GM12874 (cell line): ENCODE results near the gene PPFIA3.
A peak's percentile ranks its signal among the peaks of the same experiment; 100 is the strongest.

Experiments
- CTCF ChIP-seq: IDR thresholded peaks from 2 replicates; pipeline ENCODE4 v1.5.1; 2011; ENCODE audit warnings: low read depth, mild to moderate bottlenecking, control low read depth, low read length, moderate library complexity; ENCODE audit not compliant: insufficient read depth

The PPFIA3 gene

GRCh38 chr19:49094505-49095482 is 24.6 kb upstream of the PPFIA3 start:
- TF ChIP-seq CTCF, result no peak

GRCh38 chr19:49097453-49098288 is 21.7 kb upstream of the PPFIA3 start:
- peak; percentile 98 for TF ChIP-seq CTCF

GRCh38 chr19:49098795-49099194 is 20.5 kb upstream of the PPFIA3 start:
- TF ChIP-seq CTCF, result no peak

GRCh38 chr19:49101160-49101559 is 18.2 kb upstream of the PPFIA3 start:
- TF ChIP-seq CTCF, result no peak

- no peak for TF ChIP-seq CTCF
These were observed 17.0 kb upstream of the PPFIA3 start for GRCh38 chr19:49102303-49102702.

- TF ChIP-seq CTCF, result no peak
These were observed 15.8 kb upstream of the PPFIA3 start for GRCh38 chr19:49103331-49104085.
